Endodermal cell (in vitro differentiated cells): ENCODE measurements around the gene TNFRSF14. TPM values are rescaled to one million over a fixed set of nuclear protein-coding genes. Genes with fewer than 3 reads are reported as not detected.

ENCODE experiments used
- DNase-seq: peaks from one replicate; pipeline ENCODE4 v3.0.0-alpha.2; 2017
- H3K27ac ChIP-seq: 2 replicates; pipeline ENCODE4 v1.5.1; 2013; ENCODE audit warnings: mild to moderate bottlenecking, low read depth, low read length, moderate library complexity
- H3K27me3 ChIP-seq: 2 replicates; pipeline ENCODE4 v1.6.1; 2013; ENCODE audit warnings: mild to moderate bottlenecking, low read length, moderate library complexity; ENCODE audit not compliant: insufficient read depth, control insufficient read depth, poor library complexity, severe bottlenecking
- H3K36me3 ChIP-seq: 2 replicates; pipeline ENCODE4 v1.7.0; 2013; ENCODE audit warnings: mild to moderate bottlenecking, low read length, moderate library complexity; ENCODE audit not compliant: control insufficient read depth, insufficient read depth
- H3K4me1 ChIP-seq: one replicate; pipeline ENCODE4 v1.7.0; 2013; ENCODE audit warnings: low read length; ENCODE audit not compliant: control insufficient read depth, insufficient read depth
- H3K4me3 ChIP-seq: 2 replicates; pipeline ENCODE4 v1.5.1; 2013; ENCODE audit warnings: mild to moderate bottlenecking, low read length, moderate library complexity
- H3K9ac ChIP-seq: 2 replicates; pipeline ENCODE4 v1.6.1; 2013; ENCODE audit warnings: mild to moderate bottlenecking, low read length, moderate library complexity; ENCODE audit not compliant: poor library complexity, severe bottlenecking; ENCODE audit errors: extremely low read depth
- H3K9me3 ChIP-seq: 2 replicates; pipeline ENCODE4 v1.6.1; 2013; ENCODE audit warnings: mild to moderate bottlenecking, low read length, moderate library complexity; ENCODE audit not compliant: control insufficient read depth
- H3K27ac Mint-ChIP-seq: 2 replicates; pipeline ENCODE4 v1.8.0; 2020; ENCODE audit warnings: mixed read lengths
- H3K27me3 Mint-ChIP-seq: 2 replicates; pipeline ENCODE4 v1.8.0; 2021; ENCODE audit warnings: mild to moderate bottlenecking, mixed read lengths; ENCODE audit not compliant: insufficient read depth
- H3K36me3 Mint-ChIP-seq: 2 replicates; pipeline ENCODE4 v1.8.0; 2020; ENCODE audit warnings: low read depth, mixed read lengths
- H3K4me1 Mint-ChIP-seq: 2 replicates; pipeline ENCODE4 v1.8.0; 2020; ENCODE audit warnings: mixed read lengths
- H3K4me3 Mint-ChIP-seq: 2 replicates; pipeline ENCODE4 v1.8.0; 2020; ENCODE audit warnings: mild to moderate bottlenecking, moderate library complexity, mixed read lengths
- H3K9me3 Mint-ChIP-seq: 2 replicates; pipeline ENCODE4 v1.8.0; 2020; ENCODE audit warnings: mild to moderate bottlenecking, mixed read lengths
- CTCF ChIP-seq: fragments of 200-600 bp; sonication (generic); conservative IDR thresholded peaks from 2 replicates; pipeline ENCODE4 v1.5.0; 2021; ENCODE audit warnings: antibody characterized with exemption, mild to moderate bottlenecking
- WGBS, 2 experiments: methylation state at CpG; one replicate each; pipeline versions ENCODE4 v1.1.5 to v1.1.7; 2013; ENCODE audit warnings: missing lambda C conversion rate in 2 of 2, mixed read lengths in 1 of 2; ENCODE audit not compliant: insufficient coverage in 1 of 2, insufficient read length in 1 of 2; 5-methylcytosine and 5-hydroxymethylcytosine counted together
- total RNA-seq, 2 donors: library from RNA; stranded (reverse); fragmentation: NEBNext Ultra II Directional in 1 of 2; extraction: Animal tissue kit (Norgen Biotek cat#: 25700) in 1 of 2; gene quantifications; 2 replicates in 1 of 2; 3 replicates in 1 of 2; pipeline ENCODE4 v1.2.1, GENCODE V29; 2021

TNFRSF14 gene
- total RNA-seq, 2 donors from 2014 or later: 0.29 to 0.46 TPM

GRCh38 chr1:2578758-2579118 lies 22.6 kb downstream of the TNFRSF14 start:
- Mint-ChIP-seq H3K27ac (peak overlapping the region; percentile 82), H3K9me3 (peaks cover 2% of the 10 kb centered on the region), H3K27me3 (no peaks in the 10 kb centered on the region), H3K4me3 (no peak overlapping the region), H3K4me1 (peaks cover 9% of the 10 kb centered on the region), H3K36me3 (no peaks in the 10 kb centered on the region)
- DNase-seq: no peak
- Histone ChIP-seq H3K4me1 (peaks cover 3% of the 10 kb centered on the region), H3K36me3 (no peaks in the 10 kb centered on the region), H3K4me3 (no peak overlapping the region), H3K9me3 (no peaks in the 10 kb centered on the region), H3K9ac (no peak overlapping the region), H3K27ac (no peak overlapping the region), H3K27me3 (no peaks in the 10 kb centered on the region)
- 89 to 100% methylated on average over 1 to 4 of the region's 4 CpGs for WGBS, 2 experiments
- no peak for TF ChIP-seq CTCF

GRCh38 chr1:2580691-2581090 lies 24.5 kb downstream of the TNFRSF14 start:
- no peaks in the 10 kb centered on the region for H3K9me3 ChIP-seq
- DNase-seq: no peak
- no peak overlapping the region for H3K4me3 ChIP-seq
- 94 to 95% methylated on average over 10 of the region's 10 CpGs for WGBS, 2 experiments
- no peaks in the 10 kb centered on the region for H3K27me3 Mint-ChIP-seq
- no peak overlapping the region for H3K4me3 Mint-ChIP-seq
- H3K27ac ChIP-seq: no peak overlapping the region
- peaks cover 2% of the 10 kb centered on the region for H3K9me3 Mint-ChIP-seq
- no peaks in the 10 kb centered on the region for H3K36me3 ChIP-seq
- peaks cover 3% of the 10 kb centered on the region for H3K4me1 ChIP-seq
- H3K36me3 Mint-ChIP-seq: no peaks in the 10 kb centered on the region
- H3K27me3 ChIP-seq: no peaks in the 10 kb centered on the region
- H3K27ac Mint-ChIP-seq: no peak overlapping the region
- H3K9ac ChIP-seq: no peak overlapping the region
- TF ChIP-seq CTCF: no peak
- H3K4me1 Mint-ChIP-seq: peaks cover 12% of the 10 kb centered on the region

GRCh38 chr1:2582391-2582790 lies 26.2 kb downstream of the TNFRSF14 start:
- H3K4me1 Mint-ChIP-seq: peaks cover 12% of the 10 kb centered on the region
- TF ChIP-seq CTCF: no peak
- Histone ChIP-seq H3K9me3 (no peaks in the 10 kb centered on the region), H3K9ac (no peak overlapping the region), H3K36me3 (no peaks in the 10 kb centered on the region), H3K27ac (no peak overlapping the region), H3K4me1 (peaks cover 3% of the 10 kb centered on the region), H3K4me3 (no peak overlapping the region), H3K27me3 (no peaks in the 10 kb centered on the region)
- H3K27me3 Mint-ChIP-seq: no peaks in the 10 kb centered on the region
- H3K9me3 Mint-ChIP-seq: peaks cover 2% of the 10 kb centered on the region
- DNase-seq: no peak
- H3K4me3 Mint-ChIP-seq: no peak overlapping the region
- H3K27ac Mint-ChIP-seq: no peak overlapping the region
- 77 to 90% methylated on average over 5 to 7 of the region's 7 CpGs for WGBS, 2 experiments
- H3K36me3 Mint-ChIP-seq: no peaks in the 10 kb centered on the region
